HS-27A (cell line): ENCODE data around the gene COL6A2.
"Not testable (repeated sequence)": the region's sequence is repeated elsewhere in the genome, so short reads cannot be mapped to it uniquely, and the experiment has no call there.

Experiments
- DNase-seq: peaks from one replicate; pipeline ENCODE4 v3.0.0-alpha.2; 2012; ENCODE audit warnings: low read depth, missing footprints

The COL6A2 gene

GRCh38 chr21:46176443-46177129 is 78.7 kb downstream of the COL6A2 start:
- not testable (repeated sequence) for DNase-seq

GRCh38 chr21:46178961-46179360 is 81.0 kb downstream of the COL6A2 start:
- no peak for DNase-seq
